ENCODE data around the gene SLC6A17. TPM values are rescaled to one million over a fixed set of nuclear protein-coding genes. Genes with fewer than 3 reads are reported as not detected.
A peak's percentile ranks its signal among the peaks of the same experiment; 100 is the strongest.

SLC6A17 gene
- total RNA-seq, 1 donor from 2014 or later: 0.53 TPM

- no peak for TF ChIP-seq CTCF (IDR thresholded peaks at IDR 0.05; ENCODE audit: insufficient read depth, low read length, severe bottlenecking)
- H3K36me3 ChIP-seq (ENCODE audit: control insufficient read depth, insufficient read depth, low read length): no peaks in the 10 kb centered on the region
- FAIRE-seq (no peak), DNase-seq (ENCODE audit: low read depth) (no peak)
- H3K4me3 ChIP-seq (ENCODE audit: low read depth, low read length): no peak overlapping the region
- no peaks in the 10 kb centered on the region for H3K27me3 ChIP-seq (ENCODE audit: control insufficient read depth, insufficient read depth, low read length)
These were observed 92.4 kb downstream of the SLC6A17 start for GRCh38 chr1:110242731-110243130.

DNA sequence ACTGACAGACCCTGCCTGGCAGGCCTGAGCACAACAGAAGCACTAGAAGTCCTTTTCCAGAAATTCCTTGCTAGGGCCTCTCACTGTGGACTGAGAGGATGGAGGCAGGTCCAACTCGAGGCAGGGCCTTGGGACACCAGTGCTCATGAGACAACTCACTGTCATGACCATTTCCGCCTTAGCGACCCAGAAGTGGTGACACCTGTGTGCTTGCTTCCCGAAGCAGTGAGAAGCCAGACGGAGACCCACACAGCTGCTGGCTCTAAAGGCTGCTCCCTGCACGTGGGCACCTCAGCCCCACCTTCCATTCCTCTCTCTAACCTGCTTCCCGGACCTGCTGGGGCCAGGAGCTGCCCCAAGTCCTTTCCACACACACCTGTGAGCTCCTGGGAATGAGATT, 92.9 kb downstream of the SLC6A17 start:
- no peaks in the 10 kb centered on the region for H3K27me3 ChIP-seq (ENCODE audit: control insufficient read depth, insufficient read depth, low read length)
- FAIRE-seq (no peak), DNase-seq (ENCODE audit: low read depth) (no peak)
- no peaks in the 10 kb centered on the region for H3K36me3 ChIP-seq (ENCODE audit: control insufficient read depth, insufficient read depth, low read length)
- TF ChIP-seq CTCF (IDR thresholded peaks at IDR 0.05; ENCODE audit: insufficient read depth, low read length, severe bottlenecking): no peak
- H3K4me3 ChIP-seq (ENCODE audit: low read depth, low read length): no peak overlapping the region

DNA sequence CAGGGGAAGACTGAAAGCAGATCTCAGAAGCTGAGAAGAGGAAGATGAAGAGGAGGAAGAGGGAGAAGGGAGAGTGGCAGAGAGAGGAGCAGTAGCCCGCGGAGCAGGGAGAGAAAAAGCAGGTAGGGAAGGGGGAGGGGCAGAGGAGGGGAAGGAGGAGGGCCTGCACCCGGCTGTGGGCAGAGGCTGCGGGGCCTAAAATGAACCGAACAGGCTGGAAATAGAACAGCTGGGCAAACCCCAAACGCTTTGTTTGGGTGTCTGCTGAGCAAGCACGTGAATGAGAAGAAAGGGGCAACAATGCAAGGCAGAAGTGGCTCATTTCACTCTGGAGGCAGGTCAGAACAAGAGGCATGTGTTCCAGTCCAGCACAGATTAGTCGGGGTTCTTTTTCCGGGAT, 93.3 kb downstream of the SLC6A17 start:
- Histone ChIP-seq H3K36me3 (ENCODE audit: control insufficient read depth, insufficient read depth, low read length) (no peaks in the 10 kb centered on the region), H3K4me3 (ENCODE audit: low read depth, low read length) (no peak overlapping the region), H3K27me3 (ENCODE audit: control insufficient read depth, insufficient read depth, low read length) (no peaks in the 10 kb centered on the region)
- TF ChIP-seq CTCF (IDR thresholded peaks at IDR 0.05; ENCODE audit: insufficient read depth, low read length, severe bottlenecking): no peak
- FAIRE-seq (no peak), DNase-seq (ENCODE audit: low read depth) (peak; percentile 74)

DNA sequence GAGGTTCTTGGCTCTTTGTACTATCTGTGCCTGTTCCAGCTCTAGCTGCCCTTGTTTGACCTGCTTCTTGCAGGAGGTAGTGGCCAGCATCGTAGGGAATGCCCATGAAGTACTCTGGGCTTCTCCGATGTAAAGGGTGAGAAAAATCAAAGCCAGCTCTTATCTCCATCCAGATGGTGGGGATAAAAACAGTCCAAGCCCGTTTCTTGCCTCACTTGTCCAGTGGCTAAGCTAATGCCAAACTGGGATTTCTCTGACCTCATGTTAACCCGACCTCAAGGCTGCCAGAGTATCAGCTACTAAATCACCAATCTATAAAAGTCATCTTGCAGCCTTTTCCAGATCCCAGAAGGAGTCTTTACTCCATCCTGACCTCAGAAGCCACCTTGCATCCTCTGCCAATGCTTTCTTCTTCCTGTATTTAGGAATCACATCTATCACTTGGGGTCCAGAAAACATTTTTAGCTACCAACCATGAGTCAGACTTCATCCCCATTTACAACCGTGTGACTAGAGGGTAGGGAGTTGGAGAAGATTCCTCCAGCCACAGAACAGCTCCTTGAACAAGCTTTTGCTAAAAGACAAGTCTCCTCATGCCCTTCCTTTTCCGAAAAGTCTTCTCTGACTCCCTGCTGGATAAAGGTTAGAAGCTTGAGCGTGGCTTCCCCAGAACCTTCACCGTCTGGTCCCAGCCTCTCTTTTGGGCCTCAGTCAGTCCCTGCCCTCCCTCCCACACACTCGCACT, 95.8 kb downstream of the SLC6A17 start:
- TF ChIP-seq CTCF (IDR thresholded peaks at IDR 0.05; ENCODE audit: insufficient read depth, low read length, severe bottlenecking): no peak
- H3K27me3 ChIP-seq (ENCODE audit: control insufficient read depth, insufficient read depth, low read length): no peaks in the 10 kb centered on the region
- H3K4me3 ChIP-seq (ENCODE audit: low read depth, low read length): no peak overlapping the region
- no peaks in the 10 kb centered on the region for H3K36me3 ChIP-seq (ENCODE audit: control insufficient read depth, insufficient read depth, low read length)
- FAIRE-seq (peak; percentile 84), DNase-seq (ENCODE audit: low read depth) (peak; percentile 82)

GRCh38 chr1:110248746-110249145, 98.5 kb downstream of the SLC6A17 start:
- no peaks in the 10 kb centered on the region for H3K27me3 ChIP-seq (ENCODE audit: control insufficient read depth, insufficient read depth, low read length)
- TF ChIP-seq CTCF (IDR thresholded peaks at IDR 0.05; ENCODE audit: insufficient read depth, low read length, severe bottlenecking): no peak
- no peak for FAIRE-seq
- no peak for DNase-seq (ENCODE audit: low read depth)
- H3K36me3 ChIP-seq (ENCODE audit: control insufficient read depth, insufficient read depth, low read length): no peaks in the 10 kb centered on the region
- H3K4me3 ChIP-seq (ENCODE audit: low read depth, low read length): no peak overlapping the region

GRCh38 chr1:110249256-110249655, 99.0 kb downstream of the SLC6A17 start:
- Histone ChIP-seq H3K27me3 (ENCODE audit: control insufficient read depth, insufficient read depth, low read length) (no peaks in the 10 kb centered on the region), H3K36me3 (ENCODE audit: control insufficient read depth, insufficient read depth, low read length) (no peaks in the 10 kb centered on the region), H3K4me3 (ENCODE audit: low read depth, low read length) (no peak overlapping the region)
- DNase-seq (ENCODE audit: low read depth) (no peak), FAIRE-seq (no peak)
- no peak for TF ChIP-seq CTCF (IDR thresholded peaks at IDR 0.05; ENCODE audit: insufficient read depth, low read length, severe bottlenecking)
